HG03045 (cell line): ENCODE data around the gene SIM1.

Experiments
- ATAC-seq: cut with Tn5 transposase; IDR thresholded peaks from one replicate; pipeline ENCODE4 v1.9.1; 2021; ENCODE audit warnings: mild to moderate bottlenecking, moderate library complexity; ENCODE audit not compliant: unreplicated experiment

The SIM1 gene

DNA sequence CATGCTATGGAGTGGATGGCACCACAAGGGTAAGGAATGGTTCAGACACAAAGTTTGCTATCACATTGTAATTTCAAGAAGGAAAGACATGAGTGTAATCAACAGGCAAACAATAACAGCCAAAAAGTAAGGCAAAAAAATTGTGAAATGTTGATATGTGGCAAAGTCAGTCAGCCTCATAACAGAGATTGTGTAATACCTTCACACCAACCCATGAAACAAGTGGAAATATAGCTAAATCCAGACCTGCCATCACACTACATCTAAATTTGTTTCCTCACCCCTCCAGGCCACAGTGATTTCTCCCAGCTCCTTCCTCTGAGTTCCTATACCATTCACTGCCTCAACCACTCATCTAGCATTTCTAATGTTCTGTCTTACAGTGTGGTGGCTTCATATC, 37.3 kb downstream of the SIM1 start:
- no peak for ATAC-seq

DNA sequence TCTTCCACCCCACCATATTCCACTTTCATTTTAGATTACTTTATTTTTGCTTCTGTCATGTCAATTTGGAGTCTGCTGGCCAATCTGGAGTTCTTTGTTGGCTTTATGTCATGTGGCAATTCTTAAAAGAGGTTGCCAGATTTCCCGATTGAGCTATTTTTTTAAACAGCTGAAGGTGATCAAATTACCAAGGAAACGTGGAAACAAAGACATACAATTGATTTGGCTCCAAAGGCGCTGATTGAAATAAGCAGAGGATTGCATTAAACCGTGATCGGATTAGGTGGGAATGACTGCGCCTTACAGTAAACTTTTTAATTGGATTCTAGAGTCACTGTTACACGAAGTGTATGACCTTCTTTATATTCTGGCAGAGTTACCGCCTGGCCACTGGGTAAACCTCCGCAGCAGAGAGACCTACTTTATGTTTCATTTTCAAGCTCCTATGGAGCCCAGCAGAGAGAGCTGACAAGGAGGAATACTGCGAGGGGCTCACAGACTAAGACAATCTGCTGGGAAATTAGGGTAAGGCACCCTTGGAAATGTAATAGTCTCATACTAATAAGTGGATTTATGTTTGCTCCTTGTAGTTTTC, 37.9 kb downstream of the SIM1 start:
- ATAC-seq = no peak

DNA sequence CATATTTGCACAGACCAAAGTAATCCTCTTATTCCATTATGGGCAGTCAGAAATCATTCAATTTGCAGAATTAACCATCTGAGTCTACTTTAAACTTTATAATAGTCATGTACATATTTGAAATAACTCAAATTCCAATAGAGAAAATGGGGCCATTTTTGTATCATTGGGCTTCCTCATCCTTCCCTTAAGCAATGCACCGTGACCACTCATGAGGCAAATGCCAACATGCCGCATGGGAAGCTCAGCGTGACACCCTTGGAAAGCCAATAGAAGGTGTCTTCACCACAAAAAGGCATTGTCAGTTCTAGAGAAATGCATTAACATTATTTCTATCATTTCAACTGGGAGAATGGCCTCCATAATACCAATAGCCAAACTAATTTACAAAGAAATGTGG, 38.5 kb downstream of the SIM1 start:
- ATAC-seq = no peak

DNA sequence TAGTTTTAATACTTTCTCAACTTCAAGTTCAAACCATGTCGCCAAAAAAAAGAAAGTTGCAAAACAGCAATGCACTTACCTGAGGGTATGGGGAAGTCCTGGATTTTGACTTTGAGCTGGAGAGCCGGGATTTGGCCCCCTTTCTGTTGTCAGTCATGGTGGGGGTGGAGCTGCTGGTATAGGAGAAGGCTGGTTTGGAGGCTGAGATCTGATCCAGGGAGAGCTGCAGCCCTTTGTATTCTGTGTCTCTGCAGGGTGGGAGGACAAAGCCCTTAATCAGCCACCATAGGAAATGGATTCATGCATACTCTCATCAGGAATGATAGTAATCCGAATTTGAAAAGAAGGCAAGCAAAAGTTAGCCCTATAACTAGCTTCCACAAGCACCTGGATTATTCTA, 44.0 kb downstream of the SIM1 start:
- no peak for ATAC-seq

DNA sequence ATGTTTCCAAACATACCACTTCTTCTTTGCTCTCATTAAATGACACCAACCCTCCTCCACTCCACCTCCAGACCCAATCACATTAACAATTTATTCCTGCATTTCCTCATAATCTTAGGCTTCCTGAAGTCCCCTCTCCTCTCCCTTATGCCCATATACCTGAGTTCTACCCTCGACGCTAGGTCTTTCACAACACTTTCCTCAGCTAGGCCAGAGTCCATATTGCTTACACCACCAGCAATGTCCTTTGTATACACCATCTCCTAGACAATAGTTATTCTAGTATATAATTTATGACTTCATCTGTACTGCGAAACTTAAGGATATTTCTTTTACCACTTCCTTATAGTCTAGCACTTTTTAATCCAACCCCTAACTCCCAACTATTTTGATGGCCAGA, 47.7 kb downstream of the SIM1 start:
- no peak for ATAC-seq

DNA sequence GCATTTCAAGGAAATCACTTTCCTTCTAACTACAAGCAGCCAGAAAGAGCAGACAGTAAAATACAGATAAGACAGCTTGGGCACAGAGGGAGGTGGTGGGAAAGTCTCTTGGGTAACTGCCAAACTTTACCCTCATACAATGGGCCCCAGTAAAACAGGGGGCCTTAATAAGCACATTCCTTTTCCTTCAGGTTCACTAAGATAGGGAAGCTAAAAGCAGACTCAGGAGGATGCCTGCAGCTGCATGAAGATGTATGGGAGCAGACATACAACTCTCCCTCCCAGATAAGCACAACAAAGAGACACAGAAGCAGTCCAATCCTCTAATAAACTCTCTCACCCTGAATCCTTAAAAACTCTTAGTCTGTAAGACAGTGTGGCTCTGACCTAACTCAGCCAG, 49.0 kb downstream of the SIM1 start:
- ATAC-seq = no peak

DNA sequence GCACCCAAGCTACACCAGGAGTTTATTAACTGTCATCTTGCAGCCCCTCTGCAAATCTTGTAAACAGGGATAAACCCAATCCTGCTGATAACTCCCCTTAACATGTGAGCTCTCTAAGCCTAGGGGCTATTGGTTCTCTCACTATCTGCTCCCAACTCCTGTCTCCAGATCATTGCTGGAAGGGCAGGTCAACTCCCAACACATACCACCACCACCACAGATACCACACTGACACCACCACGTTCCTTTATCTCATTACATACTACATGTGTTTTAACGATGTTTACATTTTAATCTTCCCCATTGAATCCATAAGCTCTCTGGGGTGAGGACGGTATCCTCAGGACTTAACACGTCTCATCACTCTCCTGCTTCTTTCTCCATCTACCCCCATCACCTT, 51.8 kb downstream of the SIM1 start:
- no peak for ATAC-seq

DNA sequence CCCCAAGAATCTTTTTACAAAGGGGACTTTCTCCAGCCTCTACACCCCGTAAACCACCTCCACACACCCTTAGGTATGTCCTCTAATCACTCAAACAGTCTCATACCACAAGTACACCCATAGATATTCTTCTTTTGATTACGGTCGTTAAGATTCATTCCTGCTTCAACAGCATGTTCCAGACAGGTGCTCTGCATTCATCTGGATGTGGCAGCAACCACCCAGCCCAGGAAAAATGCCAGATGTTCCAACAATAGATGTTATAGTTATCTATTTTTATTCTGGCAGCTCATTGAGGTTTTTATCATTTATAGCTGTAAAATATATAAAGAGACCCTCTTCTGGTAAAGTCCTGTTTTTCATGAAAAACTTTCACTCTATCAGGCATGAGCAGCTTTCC, 60.7 kb downstream of the SIM1 start:
- no peak for ATAC-seq

DNA sequence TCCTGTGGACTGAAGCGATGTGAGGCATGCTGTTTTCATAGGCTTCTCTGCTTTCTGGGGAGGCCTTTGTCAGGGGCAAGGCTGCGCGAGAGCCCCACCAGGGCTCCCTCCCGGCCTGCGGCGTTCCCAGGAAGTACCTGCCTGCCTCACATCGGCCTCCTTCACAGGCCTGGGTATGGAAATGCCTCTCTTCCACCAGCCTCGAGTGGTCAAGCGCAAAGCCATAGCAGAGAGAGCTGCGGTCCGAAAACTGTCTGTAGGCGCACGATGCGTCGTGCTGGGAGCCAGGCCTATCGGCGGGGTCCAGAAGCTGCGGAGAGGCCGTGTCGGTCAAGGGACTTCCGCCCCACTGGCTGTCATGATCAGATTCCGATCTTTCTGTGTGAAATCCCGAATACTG, 71.2 kb downstream of the SIM1 start:
- no peak for ATAC-seq

DNA sequence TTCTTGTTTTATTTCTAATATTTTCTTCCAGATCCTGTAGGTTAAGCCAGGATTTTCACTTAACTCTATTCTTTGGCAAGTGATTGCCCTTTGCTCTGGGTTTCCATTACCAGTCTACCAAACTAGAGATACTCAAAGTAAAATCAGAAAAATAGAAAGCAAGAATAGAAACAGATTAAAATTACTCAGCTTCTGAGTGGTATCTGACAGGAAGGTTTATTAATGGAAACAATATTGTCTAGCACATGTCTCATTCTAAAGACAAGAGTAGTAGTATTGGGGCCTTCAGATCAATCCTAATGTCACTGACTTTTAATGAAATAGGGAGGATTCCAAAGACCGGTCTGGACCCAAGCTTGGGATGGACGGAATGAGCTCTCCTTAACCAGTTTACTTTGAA, 72.3 kb downstream of the SIM1 start:
- ATAC-seq = no peak

DNA sequence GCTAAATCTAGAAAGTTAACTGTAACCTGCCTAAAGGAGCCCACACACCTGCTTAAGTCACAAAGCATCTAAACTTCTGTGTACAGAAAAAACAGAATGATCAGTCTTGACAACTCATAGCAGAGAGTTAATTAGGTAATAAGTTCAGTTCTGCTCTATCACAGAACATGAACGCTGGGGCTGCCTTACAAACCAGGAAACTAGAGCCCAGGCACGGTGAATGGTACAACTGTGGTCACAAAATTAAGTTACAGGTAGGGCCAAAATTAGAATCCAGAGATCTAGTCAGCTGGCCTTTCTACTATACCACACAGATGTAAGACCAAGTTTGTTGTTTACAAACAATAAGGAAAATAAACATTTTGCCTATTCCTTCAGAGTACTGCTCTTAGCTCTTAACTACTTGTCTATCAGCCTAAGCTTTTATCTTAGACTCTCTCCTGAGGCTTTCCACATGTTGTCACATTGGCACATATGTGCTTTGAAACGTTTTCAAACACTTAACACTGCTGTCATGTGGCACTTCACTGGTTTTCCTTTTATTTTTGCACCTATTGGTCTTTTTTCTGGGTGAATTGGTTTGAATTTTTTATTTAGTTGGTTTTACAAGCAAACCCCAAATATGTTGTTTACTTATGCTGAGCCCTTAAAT, 75.7 kb downstream of the SIM1 start:
- no peak for ATAC-seq

DNA sequence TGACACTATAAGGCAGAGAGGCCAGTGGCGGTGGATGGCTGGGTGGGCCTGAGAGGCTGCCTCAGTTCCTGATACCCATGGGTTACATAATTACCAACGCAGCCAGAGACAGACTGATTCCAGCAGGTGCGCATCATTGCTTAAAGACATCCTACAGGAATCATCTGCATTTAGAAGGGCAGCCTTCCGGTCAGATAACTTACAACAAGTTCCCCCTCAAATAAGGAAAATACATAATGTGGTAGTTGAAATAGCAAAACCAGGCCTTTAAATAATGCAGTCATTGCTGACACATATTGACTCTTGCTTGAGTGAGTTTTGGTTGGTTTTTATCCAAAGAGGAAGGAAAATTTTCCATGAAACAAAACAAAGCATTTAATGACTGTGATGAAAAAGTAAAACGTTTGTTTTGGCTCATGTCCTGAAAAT, 81.9 kb downstream of the SIM1 start:
- no peak for ATAC-seq

DNA sequence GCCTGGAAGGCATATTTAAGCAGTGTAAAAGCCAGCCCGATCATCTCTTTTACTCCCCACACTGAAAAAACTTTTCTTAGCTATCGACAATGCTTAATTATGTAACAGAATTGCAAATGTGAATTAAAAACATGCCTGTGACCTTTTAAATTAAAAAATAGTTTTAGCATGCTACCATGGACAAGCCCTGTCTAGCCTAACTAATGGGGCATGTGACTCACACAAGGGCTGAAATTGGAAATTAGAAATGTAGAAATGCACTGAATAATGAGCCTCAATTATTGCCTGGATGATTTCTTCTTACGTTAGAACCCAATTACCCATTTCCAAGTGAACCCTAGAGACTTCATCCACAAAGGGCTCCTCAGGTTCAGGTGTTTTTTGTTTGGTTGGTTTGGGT, 82.7 kb downstream of the SIM1 start:
- no peak for ATAC-seq

DNA sequence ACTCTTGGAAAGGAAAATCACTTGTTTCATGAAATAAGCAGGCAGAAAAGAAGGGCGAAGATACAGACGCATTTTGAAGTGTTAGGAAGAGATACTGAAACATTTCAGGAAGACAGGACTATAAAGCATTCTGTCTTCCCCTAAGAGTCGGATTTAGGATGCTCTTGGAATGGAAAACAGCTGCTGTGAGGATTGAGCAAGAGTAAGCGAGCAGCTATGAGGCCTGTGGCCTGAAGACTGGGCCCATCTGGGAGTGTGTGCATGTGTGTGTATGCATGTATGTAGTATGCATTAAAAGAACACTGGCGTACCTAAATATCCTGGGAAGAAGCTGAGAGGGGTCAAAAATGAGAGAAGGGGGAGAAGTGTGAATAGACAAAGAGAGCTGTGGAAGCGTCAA, 83.6 kb downstream of the SIM1 start:
- ATAC-seq = no peak

DNA sequence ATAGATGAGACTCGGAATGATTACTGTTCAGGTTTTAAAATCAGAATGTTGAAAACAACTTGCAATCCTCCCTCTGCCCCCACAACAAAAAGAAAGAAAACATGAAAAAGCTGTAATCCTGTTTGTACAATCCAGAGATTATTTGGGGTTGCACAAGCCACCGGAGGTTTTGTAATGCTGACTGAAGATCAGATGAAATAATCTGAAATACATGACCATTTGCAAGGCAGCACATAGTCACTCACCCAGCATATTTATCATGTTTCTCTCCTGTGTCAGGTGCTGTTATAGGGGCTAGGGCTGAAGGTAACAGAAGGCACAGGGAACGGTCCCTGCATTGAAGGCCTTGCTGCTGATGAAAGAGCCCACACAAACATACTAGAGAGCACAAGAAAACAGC, 85.3 kb downstream of the SIM1 start:
- no peak for ATAC-seq

DNA sequence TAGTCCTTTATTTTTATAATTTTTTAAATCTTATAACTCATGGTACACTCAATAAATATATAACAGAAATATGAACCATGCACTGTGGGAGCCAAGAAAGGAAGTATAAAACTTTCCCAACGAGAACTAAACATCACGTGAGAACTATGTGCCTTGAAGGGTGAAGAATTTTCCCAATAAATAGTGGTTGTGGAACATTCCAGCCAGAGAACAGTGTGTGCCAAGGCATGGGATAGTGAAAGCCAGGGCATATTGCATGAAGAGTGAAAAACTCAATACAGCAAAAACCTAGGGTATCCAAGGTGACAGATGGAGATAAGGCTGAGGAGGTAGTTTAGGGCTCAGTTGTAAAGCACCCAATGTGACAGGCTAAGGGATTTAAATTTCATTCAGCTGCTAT, 86.1 kb downstream of the SIM1 start:
- ATAC-seq = no peak

DNA sequence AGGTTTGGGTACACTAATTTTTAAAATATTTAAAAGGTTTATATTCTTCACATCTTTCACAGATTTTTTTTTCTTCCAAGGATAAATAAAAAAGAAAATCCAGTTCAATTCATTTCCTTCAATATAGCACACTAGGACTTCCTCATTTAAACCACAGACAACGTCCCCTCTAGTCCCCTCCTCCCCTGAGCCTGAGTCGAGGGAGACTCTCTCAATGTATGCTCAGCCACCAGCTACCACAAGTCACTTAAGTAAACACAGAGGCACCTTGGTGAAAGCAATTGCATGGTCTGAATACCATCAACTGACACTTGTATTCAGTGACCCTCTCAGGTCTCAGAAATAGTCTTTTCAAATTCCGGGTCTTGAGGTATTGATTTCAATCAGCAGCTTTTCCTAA, 88.6 kb downstream of the SIM1 start:
- no peak for ATAC-seq

DNA sequence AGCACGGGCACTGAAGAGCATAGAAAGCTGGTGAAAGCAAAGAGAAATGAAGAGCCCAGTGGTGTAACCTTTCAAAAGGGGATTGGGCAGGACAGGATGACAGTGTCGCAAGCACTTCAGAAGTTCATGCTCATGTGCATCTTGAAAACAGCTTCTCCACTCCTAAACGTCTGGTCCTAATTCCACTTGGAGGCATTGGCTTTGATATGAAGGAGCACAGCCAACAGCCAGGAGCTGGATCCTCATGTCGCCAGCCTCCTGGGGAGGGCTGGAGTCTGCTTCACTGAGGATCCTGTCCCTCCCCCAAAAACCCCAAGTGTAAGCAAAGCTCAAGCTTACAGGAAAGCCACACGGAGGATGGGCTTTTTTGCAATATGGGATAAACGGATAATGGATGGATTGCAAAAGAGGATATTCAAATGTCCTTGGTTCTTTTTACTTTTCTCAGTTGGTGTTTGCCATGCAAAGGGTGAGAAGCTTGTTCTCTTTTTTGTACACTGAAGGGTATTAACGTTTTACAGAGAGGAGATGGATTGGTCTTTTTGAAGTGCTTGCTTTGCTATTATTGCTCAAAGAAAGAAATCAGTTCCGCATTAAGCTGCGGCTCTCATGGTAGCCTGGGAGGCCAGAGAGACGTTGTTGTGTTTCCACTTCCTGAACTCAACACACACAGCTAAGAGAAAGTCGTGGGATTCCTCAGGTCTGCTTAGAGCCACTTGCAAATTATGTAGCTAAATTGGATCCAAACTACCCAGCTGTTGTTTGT, 92.2 kb downstream of the SIM1 start:
- no peak for ATAC-seq

DNA sequence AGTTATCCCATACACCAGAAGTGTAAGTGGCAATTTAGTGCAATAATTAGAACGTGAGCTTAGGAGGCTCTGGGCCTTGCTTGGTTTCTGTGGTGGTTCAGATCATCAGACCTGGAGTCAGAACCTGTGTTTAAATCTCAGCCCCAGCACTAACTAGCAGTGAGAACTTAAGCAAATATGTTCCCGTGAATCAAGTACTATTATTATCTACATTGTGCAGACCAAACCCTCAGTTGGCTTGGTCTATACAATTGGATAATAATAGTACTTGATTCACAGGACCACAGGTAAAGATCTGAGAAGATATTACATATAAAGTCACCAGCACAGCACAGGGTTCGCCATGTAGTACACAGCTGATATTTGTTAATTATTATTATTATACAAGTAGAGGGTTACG, 93.1 kb downstream of the SIM1 start:
- no peak for ATAC-seq

DNA sequence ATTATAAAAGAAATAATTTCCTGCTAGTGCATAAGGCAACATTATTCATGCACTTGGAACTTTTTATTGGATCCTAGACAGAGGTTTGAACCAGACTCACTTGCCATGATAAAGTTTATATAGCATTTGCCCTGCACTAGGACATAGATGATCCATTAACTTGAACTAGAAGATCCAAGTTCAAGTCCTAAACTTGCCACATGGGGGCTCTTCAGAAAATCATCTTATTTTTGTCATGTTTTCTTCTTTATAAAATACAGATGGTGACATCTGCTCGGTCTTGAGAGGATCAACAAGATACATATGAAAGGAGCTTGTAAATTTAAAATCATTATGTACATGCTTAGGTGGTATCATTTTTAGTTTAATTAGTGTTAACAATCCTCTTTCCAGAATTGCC, 94.5 kb downstream of the SIM1 start:
- ATAC-seq = no peak

DNA sequence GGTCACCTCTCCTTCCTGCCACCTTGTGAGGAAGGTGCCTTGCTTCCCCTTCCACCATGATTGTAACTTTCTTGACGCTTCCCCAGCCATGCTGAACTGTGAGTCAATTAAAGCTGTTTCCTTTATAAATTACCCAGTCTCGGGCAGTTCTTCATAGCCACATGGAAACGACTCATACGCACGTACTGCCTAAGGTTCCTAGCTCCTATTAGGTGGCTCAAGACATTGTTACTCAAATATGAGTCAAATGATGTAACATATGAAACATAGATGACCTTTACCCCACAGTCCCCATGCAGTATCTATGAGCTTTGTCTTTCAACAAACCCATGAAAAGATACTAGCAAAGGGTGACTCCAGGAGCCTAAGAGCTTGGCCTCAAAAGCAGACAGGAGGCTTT, 98.3 kb downstream of the SIM1 start:
- ATAC-seq = no peak

DNA sequence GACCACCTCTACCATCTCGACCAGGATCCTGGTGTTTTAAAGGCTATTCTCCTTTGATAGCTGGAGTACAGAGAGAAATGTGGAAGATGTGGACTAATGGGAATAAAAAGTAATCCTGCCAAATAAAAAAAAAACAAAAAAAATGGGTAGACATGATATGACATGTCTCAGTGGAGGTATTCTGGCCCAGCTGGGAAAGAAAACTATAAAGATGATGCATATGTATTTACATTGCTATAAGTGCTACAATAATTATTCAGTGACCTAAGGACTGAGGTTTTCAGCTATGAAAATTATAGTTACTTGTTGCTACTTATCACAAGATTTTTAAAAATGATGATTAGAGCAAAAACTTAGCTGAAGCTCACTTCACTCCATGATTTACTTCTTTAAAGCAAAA, 101.1 kb downstream of the SIM1 start:
- no peak for ATAC-seq
